Osteoblast (primary cell): ENCODE data around the gene AUNIP. TPM values are rescaled to one million over a fixed set of nuclear protein-coding genes. Genes with fewer than 3 reads are reported as not detected.

ENCODE experiments used
- DNase-seq: peaks from one replicate; pipeline ENCODE4 v3.0.0; 2011; ENCODE audit warnings: low spot score, mixed read lengths; ENCODE audit not compliant: insufficient read length; ENCODE audit errors: missing footprints
- H2AFZ ChIP-seq: 2 replicates; pipeline ENCODE4 v1.6.0; 2011; ENCODE audit warnings: mild to moderate bottlenecking, low read length
- H3K27ac ChIP-seq: 2 replicates; pipeline ENCODE4 v1.5.1; 2011; ENCODE audit warnings: mild to moderate bottlenecking, low read depth, low read length, moderate library complexity
- H3K27me3 ChIP-seq: 2 replicates; pipeline ENCODE4 v1.6.0; 2012; ENCODE audit warnings: mild to moderate bottlenecking, control low read depth, inconsistent platforms, low read length, moderate library complexity; ENCODE audit not compliant: insufficient read depth
- H3K36me3 ChIP-seq: 2 replicates; pipeline ENCODE4 v1.5.1; 2011; ENCODE audit warnings: mild to moderate bottlenecking, low read length, control low read depth, moderate library complexity; ENCODE audit not compliant: insufficient read depth
- H3K4me1 ChIP-seq: 2 replicates; pipeline ENCODE4 v1.5.1; 2011; ENCODE audit warnings: mild to moderate bottlenecking, low read length, control low read depth, moderate library complexity; ENCODE audit not compliant: insufficient read depth
- H3K4me2 ChIP-seq: 2 replicates; pipeline ENCODE4 v1.6.0; 2011; ENCODE audit warnings: mild to moderate bottlenecking, low read length; ENCODE audit not compliant: insufficient read depth
- H3K4me3 ChIP-seq: fragments of 200-600 bp; sonication (generic); 3 replicates; pipeline ENCODE4 v1.5.1; 2012; ENCODE audit warnings: mild to moderate bottlenecking, low read length, inconsistent platforms; ENCODE audit not compliant: insufficient read depth
- H3K79me2 ChIP-seq: 2 replicates; pipeline ENCODE4 v1.6.0; 2012; ENCODE audit warnings: mild to moderate bottlenecking, low read length, control low read depth, inconsistent platforms; ENCODE audit not compliant: insufficient read depth
- H3K9me3 ChIP-seq: 2 replicates; pipeline ENCODE4 v1.5.1; 2011; ENCODE audit warnings: low read depth, low read length, control low read depth
- H4K20me1 ChIP-seq: 2 replicates; pipeline ENCODE4 v1.6.0; 2012; ENCODE audit warnings: mild to moderate bottlenecking, low read length, control low read depth; ENCODE audit not compliant: insufficient read depth
- total RNA-seq: library from RNA; depleted of rRNA; stranded (reverse); fragments of >200 nt; gene quantifications from 2 replicates; pipeline ENCODE4 v1.2.3, GENCODE V29; 2012
- TF ChIP-seq, protein P1 (sequence below): IDR thresholded peaks from 2 replicates; pipeline ENCODE4 v1.5.1; 2011; ENCODE audit warnings: mild to moderate bottlenecking, low read depth, low read length, moderate library complexity; ENCODE audit errors: extremely low read depth

The AUNIP gene
- total RNA-seq, 1 donor: 0.72 TPM

DNA sequence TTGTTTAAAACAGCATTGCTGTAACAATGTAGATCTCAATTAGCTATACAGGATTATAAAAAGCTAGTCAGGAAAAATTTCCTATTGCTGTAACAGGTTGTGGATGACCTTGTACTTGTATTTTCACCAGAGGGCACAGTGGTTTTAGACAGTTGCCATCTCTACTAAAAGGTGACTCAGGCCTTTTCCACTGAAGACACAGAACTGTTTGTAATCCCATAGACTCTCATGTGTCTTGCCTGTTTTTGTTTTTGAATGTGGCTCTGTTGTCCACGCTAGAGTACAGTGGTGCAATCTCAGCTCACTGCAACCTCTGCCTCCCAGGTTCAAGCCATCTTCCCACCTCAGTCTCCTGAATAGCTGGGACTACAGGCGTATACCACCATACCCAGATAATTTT, 33.7 kb downstream of the AUNIP start:
- no peak overlapping the region for H2AFZ ChIP-seq
- H3K4me2 ChIP-seq: no peak overlapping the region
- no peaks in the 10 kb centered on the region for H3K27me3 ChIP-seq
- peaks cover 43% of the 10 kb centered on the region for H4K20me1 ChIP-seq
- DNase-seq: no peak
- H3K79me2 ChIP-seq: peaks cover 52% of the 10 kb centered on the region
- no peaks in the 10 kb centered on the region for H3K9me3 ChIP-seq
- TF ChIP-seq, protein P1, sequence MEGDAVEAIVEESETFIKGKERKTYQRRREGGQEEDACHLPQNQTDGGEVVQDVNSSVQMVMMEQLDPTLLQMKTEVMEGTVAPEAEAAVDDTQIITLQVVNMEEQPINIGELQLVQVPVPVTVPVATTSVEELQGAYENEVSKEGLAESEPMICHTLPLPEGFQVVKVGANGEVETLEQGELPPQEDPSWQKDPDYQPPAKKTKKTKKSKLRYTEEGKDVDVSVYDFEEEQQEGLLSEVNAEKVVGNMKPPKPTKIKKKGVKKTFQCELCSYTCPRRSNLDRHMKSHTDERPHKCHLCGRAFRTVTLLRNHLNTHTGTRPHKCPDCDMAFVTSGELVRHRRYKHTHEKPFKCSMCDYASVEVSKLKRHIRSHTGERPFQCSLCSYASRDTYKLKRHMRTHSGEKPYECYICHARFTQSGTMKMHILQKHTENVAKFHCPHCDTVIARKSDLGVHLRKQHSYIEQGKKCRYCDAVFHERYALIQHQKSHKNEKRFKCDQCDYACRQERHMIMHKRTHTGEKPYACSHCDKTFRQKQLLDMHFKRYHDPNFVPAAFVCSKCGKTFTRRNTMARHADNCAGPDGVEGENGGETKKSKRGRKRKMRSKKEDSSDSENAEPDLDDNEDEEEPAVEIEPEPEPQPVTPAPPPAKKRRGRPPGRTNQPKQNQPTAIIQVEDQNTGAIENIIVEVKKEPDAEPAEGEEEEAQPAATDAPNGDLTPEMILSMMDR: no peak
- no peak overlapping the region for H3K27ac ChIP-seq
- peaks cover 14% of the 10 kb centered on the region for H3K4me1 ChIP-seq
- H3K4me3 ChIP-seq: no peak overlapping the region
- peaks cover 43% of the 10 kb centered on the region for H3K36me3 ChIP-seq

GRCh38 chr1:25821630-25822091, 37.6 kb downstream of the AUNIP start:
- DNase-seq: peak; percentile 97
- peaks cover 30% of the 10 kb centered on the region for H3K4me1 ChIP-seq
- no peak overlapping the region for H3K27ac ChIP-seq
- H4K20me1 ChIP-seq: peaks cover 44% of the 10 kb centered on the region
- H2AFZ ChIP-seq: no peak overlapping the region
- H3K4me2 ChIP-seq: peak overlapping the region; percentile 84
- peak overlapping the region; percentile 96 for H3K4me3 ChIP-seq
- TF ChIP-seq, protein P1: no peak
- H3K9me3 ChIP-seq: no peaks in the 10 kb centered on the region
- H3K79me2 ChIP-seq: peaks cover 63% of the 10 kb centered on the region
- no peaks in the 10 kb centered on the region for H3K27me3 ChIP-seq
- H3K36me3 ChIP-seq: peaks cover 15% of the 10 kb centered on the region

- Histone ChIP-seq H3K9me3 (no peaks in the 10 kb centered on the region), H3K4me2 (peak overlapping the region; percentile 84), H3K36me3 (peaks cover 15% of the 10 kb centered on the region), H3K27me3 (no peaks in the 10 kb centered on the region), H3K4me1 (peaks cover 30% of the 10 kb centered on the region), H2AFZ (peak overlapping the region; percentile 87), H3K79me2 (peaks cover 58% of the 10 kb centered on the region), H4K20me1 (peaks cover 42% of the 10 kb centered on the region), H3K4me3 (peak overlapping the region; percentile 96), H3K27ac (peak overlapping the region; percentile 86)
- TF ChIP-seq, protein P1: no peak
- peak; percentile 67 for DNase-seq
These were observed 38.2 kb downstream of the AUNIP start for GRCh38 chr1:25821112-25821476.

DNA sequence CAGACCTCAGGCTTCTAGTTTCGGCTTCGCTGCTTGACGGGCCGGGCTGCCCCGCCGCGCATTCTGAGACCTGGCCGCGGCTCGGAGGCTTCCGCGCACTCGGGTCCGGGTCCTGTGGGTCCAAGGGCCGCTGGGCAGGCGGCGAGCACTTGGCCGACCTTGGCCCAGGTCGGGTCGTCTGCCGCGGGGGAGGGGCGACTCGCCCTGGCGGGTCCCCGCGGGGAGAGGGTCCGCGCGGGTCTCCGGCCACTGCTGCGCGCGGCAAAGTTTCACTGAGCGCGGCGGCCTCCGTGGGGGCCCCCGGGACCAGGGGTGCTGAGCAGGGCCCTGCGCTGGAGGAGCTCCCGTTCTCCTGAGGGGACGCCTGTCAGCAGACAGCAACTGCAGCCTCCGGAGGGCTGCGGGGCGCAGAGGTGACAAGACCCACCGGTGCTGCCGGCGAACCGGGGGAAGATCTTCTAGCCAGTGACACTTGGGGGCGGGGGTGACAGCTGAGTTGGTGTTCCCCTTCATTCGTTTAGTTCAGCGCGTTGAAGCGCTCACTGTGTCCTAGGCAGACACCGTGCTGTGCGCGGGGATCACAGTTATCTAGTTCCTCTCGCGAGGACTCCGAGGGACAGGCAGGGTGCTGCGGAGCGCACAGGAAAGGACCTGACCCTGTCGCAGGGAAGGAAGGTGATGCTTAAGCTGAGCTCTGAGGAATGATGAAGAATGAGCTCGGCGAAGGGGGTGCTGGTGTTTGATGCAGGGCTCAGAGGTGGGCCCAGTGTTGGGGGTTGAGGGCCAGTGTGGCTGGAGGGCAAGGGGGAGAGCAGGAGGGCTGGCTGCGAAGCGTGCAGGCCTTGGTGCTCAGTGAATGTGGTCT, 38.8 kb downstream of the AUNIP start:
- Histone ChIP-seq H3K9me3 (no peaks in the 10 kb centered on the region), H3K4me3 (peak overlapping the region; percentile 96), H3K27ac (peak overlapping the region; percentile 86), H3K4me2 (peak overlapping the region; percentile 84), H3K4me1 (peaks cover 30% of the 10 kb centered on the region), H3K79me2 (peaks cover 53% of the 10 kb centered on the region), H3K36me3 (peaks cover 15% of the 10 kb centered on the region), H4K20me1 (peaks cover 42% of the 10 kb centered on the region), H3K27me3 (no peaks in the 10 kb centered on the region), H2AFZ (peak overlapping the region; percentile 89)
- DNase-seq: peak; percentile 98
- TF ChIP-seq, protein P1: no peak
